ENCODE data around the gene ZBTB7A.
A peak's percentile ranks its signal among the peaks of the same experiment; 100 is the strongest.
"Not testable (repeated sequence)": the region's sequence is repeated elsewhere in the genome, so short reads cannot be mapped to it uniquely, and the experiment has no call there.

Gene ZBTB7A

GRCh38 chr19:4013886-4014540 is 52.7 kb downstream of the ZBTB7A start:
- no peak for DNase-seq

GRCh38 chr19:4012975-4013634 is 53.6 kb downstream of the ZBTB7A start:
- no peak for DNase-seq

- DNase-seq = peak; percentile 61
Measured at GRCh38 chr19:4012092-4012974, 54.4 kb downstream of the ZBTB7A start.

GRCh38 chr19:4011430-4011829 is 55.3 kb downstream of the ZBTB7A start:
- not testable (repeated sequence) for DNase-seq

GRCh38 chr19:4010808-4011110 is 55.9 kb downstream of the ZBTB7A start:
- DNase-seq = no peak

- no peak for DNase-seq
Measured at GRCh38 chr19:4009990-4010807, 56.5 kb downstream of the ZBTB7A start.

- DNase-seq = no peak
Measured at GRCh38 chr19:4007836-4008539, 58.7 kb downstream of the ZBTB7A start.

GRCh38 chr19:4007021-4007835 is 59.5 kb downstream of the ZBTB7A start, which contains the start of gene PIAS4:
Gene PIAS4 (plus strand): TSS chr19:4007736. CDS start chr19:4007761, 25 bp downstream.
- DNase-seq = peak; percentile 78

GRCh38 chr19:4005436-4005835 is 61.3 kb downstream of the ZBTB7A start:
- DNase-seq = not testable (repeated sequence)

GRCh38 chr19:4000798-4001197 is 65.9 kb downstream of the ZBTB7A start:
- DNase-seq = not testable (repeated sequence)

GRCh38 chr19:3998667-3999412 is 67.9 kb downstream of the ZBTB7A start:
- not testable (repeated sequence) for DNase-seq

GRCh38 chr19:3995607-3996006 is 71.1 kb downstream of the ZBTB7A start:
- no peak for DNase-seq
